Stimulated activated CD8-positive, alpha-beta memory T cell treated with anti-CD3 and anti-CD28 coated beads, Interleukin-4, amount 100 ng/mL, for 4 hours (primary cell): ENCODE data around the gene TRNAU1AP.
A peak's percentile ranks its signal among the peaks of the same experiment; 100 is the strongest.
"Not testable (repeated sequence)": the region's sequence is repeated elsewhere in the genome, so short reads cannot be mapped to it uniquely, and the experiment has no call there.

Experiments
- DNase-seq, 2 donors: peaks; one replicate each; pipeline ENCODE4 v3.0.0-alpha.2; 2020; ENCODE audit warnings: low read depth in 2 of 2, low spot score in 1 of 2

TRNAU1AP gene

GRCh38 chr1:28552758-28553663 is at the start of gene TRNAU1AP:
Gene TRNAU1AP, plus strand, starts transcription at chr1:28553085. Its CDS starts 26 bp downstream, at chr1:28553111.
- peak; percentile 93 to 95 for DNase-seq

DNA sequence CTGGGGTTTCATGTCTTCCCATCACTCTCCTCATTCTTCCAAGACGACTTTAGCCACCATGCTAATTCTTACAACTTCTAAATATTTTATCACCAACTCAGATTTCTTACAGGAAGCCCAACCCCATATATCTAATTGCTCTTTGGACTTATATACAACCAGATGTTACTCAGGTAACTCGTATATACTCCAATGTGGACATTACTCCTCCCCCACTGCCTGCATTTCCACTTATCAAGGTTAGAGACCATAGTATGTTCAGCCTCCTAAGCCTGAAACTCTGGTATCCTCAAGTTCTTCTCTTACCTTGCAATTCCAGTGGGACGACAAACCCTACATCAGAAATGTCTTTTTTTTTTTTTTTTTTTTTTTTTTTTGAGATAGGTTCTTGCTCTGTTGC is 49.8 kb upstream of the TRNAU1AP start:
- no peak for DNase-seq

GRCh38 chr1:28505406-28506187 is 47.3 kb upstream of the TRNAU1AP start, which contains the start of gene RCC1:
Gene RCC1, plus strand, starts transcription at chr1:28506043. Its CDS starts 23,824 bp downstream, at chr1:28529867.
- DNase-seq: peak; percentile 89 to 93

DNA sequence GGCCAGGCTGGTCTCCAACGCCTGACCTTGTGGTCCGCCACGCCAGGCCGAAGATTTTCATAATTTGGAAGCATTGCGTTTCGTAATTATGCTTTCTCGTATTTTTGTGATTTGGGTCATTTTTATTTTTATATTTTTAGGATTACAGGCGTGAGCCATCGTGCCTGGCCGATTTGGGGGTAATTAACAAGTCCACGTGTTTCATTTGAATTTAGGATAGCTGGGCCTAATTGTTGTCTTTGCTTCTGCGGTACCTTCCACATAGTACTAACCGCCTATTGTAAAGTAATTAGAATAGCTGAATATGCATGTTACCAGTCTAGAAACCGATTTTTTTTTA is 46.0 kb upstream of the TRNAU1AP start:
- DNase-seq: no peak

GRCh38 chr1:28507247-28507645 is 45.6 kb upstream of the TRNAU1AP start:
- no peak for DNase-seq

DNA sequence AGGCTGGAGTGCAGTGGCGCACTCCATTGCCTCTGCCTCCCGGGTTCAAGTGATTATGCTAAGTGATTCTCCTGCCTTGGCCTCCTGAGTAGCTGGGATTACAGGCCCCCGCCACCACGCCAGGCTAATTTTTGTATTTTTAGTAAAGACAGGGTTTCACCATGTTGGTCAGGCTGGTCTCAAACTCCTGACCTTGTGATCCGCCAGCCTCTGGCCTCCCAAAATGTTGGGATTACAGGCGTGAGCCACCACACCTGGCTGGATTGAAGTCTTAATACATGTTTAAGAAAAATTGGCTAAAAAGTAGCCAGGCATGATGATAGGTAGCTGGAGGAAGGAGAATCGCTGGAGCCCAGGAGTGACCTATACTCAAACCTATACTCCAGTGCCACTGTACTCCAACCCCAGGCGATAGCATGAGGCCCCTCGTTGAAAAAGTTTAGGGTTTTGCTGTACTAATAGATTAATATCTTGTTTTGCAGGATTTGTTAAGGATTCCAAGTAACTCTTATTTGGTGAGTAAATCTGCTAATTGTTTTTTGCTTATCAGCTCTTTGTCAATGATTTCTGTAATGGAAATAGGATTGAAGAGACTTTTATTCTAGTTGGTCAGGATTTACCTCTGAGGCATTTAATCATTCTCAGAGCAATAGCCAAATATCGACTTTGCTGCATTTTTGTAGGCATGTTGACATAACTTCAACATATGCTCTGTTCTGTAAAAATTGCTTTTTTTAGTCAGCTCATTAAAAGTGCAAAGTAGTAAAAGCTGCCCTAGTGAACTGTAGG is 45.0 kb upstream of the TRNAU1AP start:
- DNase-seq: no peak

DNA sequence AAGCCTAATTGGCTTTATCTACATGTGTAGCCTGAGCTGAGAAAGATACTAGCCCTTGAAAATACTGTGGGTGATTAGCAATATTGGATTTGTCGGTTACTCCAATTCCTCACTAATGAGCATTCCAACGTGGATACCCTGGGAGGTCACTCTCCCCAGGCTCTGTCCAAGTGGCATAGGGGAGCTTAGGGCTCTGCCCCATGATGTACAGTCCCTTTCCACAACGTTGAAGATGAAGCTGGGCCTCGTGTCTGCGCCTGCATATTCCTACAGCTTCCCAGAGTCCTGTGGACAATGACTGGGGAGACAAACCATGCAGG is 44.5 kb upstream of the TRNAU1AP start:
- no peak for DNase-seq

- no peak for DNase-seq
Measured at GRCh38 chr1:28509705-28510272, 43.1 kb upstream of the TRNAU1AP start.

DNA sequence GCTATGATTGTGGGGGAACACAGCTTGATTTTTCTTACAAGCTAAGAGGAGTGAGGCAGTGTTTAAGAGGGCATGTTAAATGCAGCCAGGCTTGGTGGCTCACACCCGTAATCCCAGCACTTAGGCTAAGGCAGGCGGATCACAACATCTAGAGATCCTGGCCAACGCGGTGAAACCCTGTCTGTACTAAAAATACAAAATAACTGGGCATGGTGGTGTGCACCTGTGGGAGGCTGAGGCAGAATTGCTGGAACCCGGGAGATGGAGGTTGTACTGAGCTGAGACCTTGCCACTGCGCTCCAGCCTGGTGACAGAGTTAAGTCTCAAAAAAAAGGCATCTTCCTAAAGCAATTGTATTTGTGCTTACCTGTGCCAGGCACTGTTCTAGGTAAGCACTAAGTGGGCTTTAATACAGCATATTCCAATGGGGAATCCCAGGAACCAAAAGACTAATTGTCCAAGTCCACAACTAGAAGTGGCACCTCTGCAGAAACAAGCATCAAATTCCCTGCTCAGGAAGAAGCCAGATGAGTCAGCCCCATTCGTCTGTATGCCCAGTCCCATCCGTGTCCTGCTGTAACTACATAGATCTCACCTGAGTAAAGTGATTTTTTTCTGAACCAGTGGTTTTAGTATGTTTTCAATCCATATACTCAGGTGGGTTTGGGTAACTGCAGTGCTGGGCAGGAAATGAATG is 42.5 kb upstream of the TRNAU1AP start:
- DNase-seq: no peak

DNA sequence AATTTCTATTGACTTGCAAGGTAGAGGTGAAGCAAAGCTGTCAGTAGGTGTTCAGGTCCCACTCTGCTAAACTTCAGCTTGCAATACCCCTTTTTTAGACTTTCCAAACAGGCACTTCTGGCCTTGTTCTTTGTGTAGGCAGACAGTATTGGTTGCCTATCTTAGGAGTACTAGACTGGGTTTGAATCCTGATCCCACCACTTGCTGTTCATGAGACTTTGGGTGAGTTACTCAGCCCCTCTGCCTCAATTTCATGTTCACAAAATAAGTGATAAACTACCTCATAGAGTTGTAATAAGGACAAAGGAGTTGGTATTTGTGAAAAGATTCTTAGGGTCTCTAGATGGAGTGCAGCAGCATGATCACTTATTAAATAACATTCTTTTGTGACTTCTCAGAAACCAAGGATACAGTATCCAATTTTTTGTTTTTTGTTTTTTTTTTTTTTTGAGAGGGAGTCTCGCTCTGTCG is 41.9 kb upstream of the TRNAU1AP start:
- no peak for DNase-seq

DNA sequence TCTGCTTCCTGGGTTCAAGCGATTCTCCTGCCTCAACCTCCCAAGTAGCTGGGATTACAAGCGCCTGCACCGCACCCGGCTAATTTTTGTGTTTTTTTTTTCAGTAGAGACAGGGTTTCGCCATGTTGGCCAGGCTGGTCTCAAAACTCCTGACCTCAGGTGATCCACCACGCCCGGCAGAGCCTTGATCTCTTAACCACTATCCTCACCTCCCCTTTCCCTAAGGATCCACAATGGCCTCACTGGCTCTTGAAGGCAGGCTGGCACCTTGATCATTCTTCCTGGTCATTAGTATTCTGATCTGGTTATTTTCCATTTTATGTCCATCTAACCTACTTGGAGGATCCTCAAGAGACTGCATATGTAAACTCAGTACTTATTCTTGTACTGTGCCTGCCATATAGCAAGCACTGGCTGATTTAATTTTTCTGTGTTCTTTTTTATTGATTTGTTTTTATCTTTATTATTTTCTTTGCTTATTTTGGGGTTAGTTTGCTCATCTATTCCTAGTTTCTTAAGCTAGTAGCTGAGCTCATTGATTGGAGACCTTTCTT is 40.8 kb upstream of the TRNAU1AP start:
- no peak for DNase-seq

GRCh38 chr1:28514445-28514933 is 38.4 kb upstream of the TRNAU1AP start:
- DNase-seq: not testable (repeated sequence)

DNA sequence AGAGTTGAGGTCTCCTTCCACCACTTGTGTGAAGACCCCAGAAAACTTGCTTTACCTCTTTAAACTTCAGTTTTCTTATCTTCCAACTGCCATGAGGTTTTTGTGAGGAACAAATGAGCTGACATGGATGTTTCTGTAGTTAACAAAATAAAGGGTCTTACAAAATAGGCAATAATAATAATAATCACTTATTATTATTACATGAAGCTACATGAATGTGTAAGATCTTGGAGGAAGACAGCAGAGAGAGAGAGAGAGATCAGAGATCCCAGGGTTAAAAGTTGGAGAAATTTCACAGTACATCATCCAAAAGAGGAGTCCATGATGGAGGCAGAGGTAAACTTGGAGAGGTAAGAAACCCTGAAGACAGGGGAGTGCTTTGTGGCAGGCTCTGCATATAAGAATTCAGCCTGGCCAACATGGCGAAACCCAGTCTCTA is 36.3 kb upstream of the TRNAU1AP start:
- no peak for DNase-seq

DNA sequence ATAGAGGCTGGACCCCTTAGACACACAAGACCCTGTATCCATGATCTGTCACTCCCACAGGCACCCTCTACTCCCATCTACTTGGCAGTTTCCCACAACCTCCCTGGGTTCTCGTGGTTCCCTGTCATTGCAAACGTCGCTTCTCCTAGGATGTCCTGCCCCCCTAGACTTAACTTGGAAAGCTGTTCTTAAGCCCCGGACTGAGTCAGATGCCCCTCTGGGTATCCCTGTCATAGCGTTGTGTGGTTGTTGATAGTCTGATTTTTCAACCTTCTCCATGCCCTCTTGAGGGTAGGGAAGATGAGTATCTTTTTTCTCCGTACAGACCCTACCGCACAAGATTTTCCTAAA is 35.3 kb upstream of the TRNAU1AP start:
- DNase-seq: no peak

- DNase-seq: peak; percentile 70 to 78
Measured at GRCh38 chr1:28518000-28518744, 34.7 kb upstream of the TRNAU1AP start.

DNA sequence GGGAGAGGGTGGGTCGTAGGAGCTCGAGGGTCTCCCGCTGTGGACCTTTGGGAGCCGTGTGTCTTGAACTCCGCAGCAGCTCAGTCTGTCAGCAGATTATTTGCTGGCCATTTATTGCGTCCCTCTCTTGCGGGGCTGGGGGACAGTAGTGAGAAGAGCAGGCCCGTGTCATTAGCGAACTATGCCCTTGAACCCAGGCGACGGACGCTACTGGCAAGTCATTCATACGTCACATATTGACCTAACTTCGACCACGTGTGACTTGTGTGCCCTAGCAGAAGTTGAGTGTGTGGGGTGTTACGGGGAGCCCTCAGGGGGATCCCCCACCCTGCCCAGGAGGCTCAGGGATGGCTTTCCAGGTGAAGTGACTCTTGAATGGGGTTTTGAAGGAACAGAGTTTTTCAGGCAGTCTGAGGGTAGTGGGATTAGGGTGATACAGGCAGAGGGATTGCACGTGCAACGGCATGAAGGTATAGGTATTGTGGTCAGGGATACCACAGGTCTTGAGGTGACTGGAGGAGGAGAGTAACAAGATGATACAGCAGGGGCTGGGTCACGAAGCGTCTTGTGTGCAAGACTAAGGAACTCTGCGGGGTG is 34.0 kb upstream of the TRNAU1AP start:
- no peak for DNase-seq

DNA sequence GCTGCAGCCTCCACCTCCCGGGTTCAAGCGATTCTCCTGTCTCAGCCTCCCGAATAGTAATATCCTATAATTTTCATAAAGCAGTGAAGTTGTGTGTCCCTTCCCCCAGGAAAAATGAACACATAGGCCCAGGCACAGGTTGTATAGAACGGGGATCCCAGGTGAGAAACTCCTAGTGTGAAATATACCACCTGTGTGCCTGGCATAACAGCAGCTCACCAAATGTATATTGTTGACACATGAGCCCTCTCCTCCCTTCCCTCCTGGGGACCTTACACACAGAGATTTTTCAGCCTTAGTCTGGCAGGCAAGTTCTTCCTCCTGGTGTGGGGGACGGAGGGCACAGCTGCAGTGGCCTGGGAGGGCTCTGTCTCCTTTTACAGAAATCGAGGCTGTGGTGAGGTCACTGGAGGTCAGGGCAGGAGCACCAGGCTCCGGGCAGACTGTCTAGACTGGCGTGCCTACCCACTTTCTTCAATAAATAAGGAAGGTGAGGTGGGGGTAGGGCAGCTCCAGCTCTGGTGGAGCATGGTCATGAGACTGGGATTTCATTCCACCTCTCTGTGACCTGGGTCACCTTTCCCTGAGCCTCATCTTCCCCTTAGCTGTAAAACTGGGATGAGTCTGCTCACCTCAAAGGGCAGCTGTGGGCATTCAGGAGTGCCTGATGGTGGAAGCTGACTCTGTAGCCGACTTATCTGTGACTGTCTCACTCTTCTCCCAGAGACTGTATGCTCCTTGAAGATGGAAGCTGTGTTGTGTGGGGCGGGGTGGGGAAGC is 32.7 kb upstream of the TRNAU1AP start:
- no peak for DNase-seq

- not testable (repeated sequence) for DNase-seq
Measured at GRCh38 chr1:28520796-28521195, 32.1 kb upstream of the TRNAU1AP start.
